AG04450 (cell line): ENCODE results near the gene SLC1A2. TPM values are rescaled to one million over a fixed set of nuclear protein-coding genes. Genes with fewer than 3 reads are reported as not detected.

Experiments
- CTCF ChIA-PET: fragments of 300-600, 350-600 bp; formaldehyde crosslinking; extraction: SDS; loops from one replicate; lab custom pipeline; 2022; ENCODE audit warnings: antibody characterized with exemption, inconsistent platforms; lab: Charles Lee
- POLR2A ChIA-PET: fragments of 350-600 bp; formaldehyde crosslinking; extraction: SDS; loops from one replicate; lab custom pipeline; 2021; ENCODE audit warnings: antibody characterized with exemption, inconsistent platforms; lab: Yijun Ruan, JAX
- DNase-seq: peaks from one replicate; pipeline ENCODE4 v3.0.0-alpha.2; 2011; ENCODE audit warnings: low read depth, low spot score
- H3K27ac ChIP-seq: one replicate; pipeline ENCODE4 v1.5.1; 2012; ENCODE audit warnings: low read depth, low read length, control low read depth
- H3K27me3 ChIP-seq: one replicate; pipeline ENCODE4 v1.6.0; 2012; ENCODE audit warnings: low read length; ENCODE audit not compliant: control insufficient read depth, insufficient read depth
- H3K4me3 ChIP-seq: 2 replicates; pipeline ENCODE4 v1.5.1; 2011; ENCODE audit warnings: mild to moderate bottlenecking, low read depth, low read length, control low read depth
- H3K9me3 ChIP-seq: 2 replicates; pipeline ENCODE4 v1.5.1; 2012; ENCODE audit warnings: low read length; ENCODE audit not compliant: control insufficient read depth, insufficient read depth
- polyA plus RNA-seq: library from polyadenylated mRNA; depleted of rRNA; stranded (reverse); fragments of >200 nt; gene quantifications from 2 replicates; pipeline ENCODE4 v1.2.3, GENCODE V29; 2011
- TF ChIP-seq, protein P1 (sequence below): IDR thresholded peaks from 2 replicates; pipeline ENCODE4 v1.5.1; 2011; ENCODE audit warnings: low read depth, low read length, control low read depth, inconsistent platforms

Gene SLC1A2
- polyA plus RNA-seq, 1 experiment = 1.1 TPM

DNA sequence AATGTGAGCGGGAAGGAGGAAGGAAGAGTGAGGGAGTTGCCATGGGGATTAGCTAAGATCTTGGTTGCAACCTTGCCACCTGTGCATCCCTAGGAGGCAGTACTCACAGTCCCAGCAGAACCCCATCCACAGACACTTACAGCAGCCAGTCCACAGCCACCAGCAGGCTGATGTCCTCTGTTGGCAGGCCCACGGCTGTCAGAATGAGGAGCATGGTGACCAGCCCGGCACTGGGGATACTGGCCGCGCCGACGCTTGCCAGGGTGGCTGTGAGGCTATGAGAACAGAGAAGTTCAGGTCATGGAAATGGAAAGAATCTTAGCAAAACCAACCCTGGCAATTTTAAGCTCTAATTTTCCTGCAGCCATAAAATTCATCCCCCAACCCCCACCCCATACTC, 138.6 kb downstream of the SLC1A2 start:
- Histone ChIP-seq H3K9me3 (no peaks in the 10 kb centered on the region; the same call in 1 of the 2 replicates), H3K27ac (no peak overlapping the region), H3K4me3 (no peak overlapping the region), H3K27me3 (no peaks in the 10 kb centered on the region)
- ChIA-PET POLR2A (no interaction called here), CTCF (interaction anchor here (1.2 kb wide), 1 partner anchor 53 kb away, joined by 3 read pairs; no protein-coding TSS in a partner anchor)
- DNase-seq = no peak
- TF ChIP-seq, protein P1, sequence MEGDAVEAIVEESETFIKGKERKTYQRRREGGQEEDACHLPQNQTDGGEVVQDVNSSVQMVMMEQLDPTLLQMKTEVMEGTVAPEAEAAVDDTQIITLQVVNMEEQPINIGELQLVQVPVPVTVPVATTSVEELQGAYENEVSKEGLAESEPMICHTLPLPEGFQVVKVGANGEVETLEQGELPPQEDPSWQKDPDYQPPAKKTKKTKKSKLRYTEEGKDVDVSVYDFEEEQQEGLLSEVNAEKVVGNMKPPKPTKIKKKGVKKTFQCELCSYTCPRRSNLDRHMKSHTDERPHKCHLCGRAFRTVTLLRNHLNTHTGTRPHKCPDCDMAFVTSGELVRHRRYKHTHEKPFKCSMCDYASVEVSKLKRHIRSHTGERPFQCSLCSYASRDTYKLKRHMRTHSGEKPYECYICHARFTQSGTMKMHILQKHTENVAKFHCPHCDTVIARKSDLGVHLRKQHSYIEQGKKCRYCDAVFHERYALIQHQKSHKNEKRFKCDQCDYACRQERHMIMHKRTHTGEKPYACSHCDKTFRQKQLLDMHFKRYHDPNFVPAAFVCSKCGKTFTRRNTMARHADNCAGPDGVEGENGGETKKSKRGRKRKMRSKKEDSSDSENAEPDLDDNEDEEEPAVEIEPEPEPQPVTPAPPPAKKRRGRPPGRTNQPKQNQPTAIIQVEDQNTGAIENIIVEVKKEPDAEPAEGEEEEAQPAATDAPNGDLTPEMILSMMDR = no peak

DNA sequence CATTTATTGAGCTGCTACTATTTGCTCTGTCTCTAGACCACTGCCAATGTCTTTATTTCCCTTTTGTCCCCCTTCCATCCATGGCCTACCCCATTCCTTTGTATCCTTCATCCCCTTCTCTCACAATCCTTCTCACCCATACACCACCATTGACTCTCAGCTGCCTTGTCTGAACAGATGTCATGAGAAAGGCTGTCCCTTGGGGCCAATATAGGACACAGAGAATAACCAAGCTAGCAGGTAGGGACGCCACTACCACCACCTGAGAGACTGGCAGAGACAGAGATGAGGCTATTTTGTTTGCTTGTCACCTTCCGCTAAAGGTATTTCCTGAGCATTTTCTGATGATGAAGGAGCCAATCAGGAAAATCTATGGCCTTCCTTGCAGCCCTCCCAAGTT, 141.5 kb downstream of the SLC1A2 start:
- POLR2A ChIA-PET = no interaction called here
- CTCF ChIA-PET = no interaction called here
- Histone ChIP-seq H3K4me3 (no peak overlapping the region), H3K27me3 (no peaks in the 10 kb centered on the region), H3K27ac (no peak overlapping the region), H3K9me3 (no peaks in the 10 kb centered on the region; the same call in 1 of the 2 replicates)
- DNase-seq = no peak
- TF ChIP-seq, protein P1 = no peak

DNA sequence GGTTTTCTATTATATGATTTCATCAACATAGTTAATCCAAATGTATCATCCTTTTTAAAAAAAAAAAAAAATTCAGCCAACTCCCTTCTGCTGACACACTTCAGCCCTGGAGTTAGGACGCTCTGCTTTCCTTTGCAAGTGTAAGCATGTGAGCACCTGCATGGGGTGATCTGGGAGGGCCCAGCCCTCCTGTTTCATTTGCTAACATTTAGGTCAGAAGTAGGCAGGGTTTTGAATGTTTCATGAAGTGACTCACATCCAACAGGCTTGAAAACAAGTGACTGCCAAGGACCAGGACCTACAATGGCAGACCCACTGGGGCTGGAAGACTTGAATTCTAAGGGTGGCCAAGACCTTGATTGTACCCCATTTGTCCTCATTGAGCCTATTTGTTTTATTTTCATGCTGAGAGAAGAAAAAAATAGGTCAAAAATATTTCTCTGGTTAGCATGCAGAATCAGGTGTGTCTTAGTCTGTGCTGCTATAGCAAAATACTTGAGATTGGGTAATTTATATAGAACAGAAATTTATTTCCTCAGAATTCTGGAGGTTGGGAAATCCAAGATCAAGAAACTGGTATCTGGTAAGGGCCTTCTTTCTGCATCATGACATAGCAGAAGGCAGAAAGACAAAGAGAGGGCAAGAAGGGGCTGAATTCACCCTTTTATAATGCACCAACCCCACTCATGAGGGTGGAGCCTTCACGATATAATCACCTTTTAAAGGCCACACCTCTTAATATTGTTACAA, 142.8 kb downstream of the SLC1A2 start:
- no peak overlapping the region for H3K27ac ChIP-seq
- ChIA-PET CTCF (interaction anchor here (0.7 kb wide), 1 partner anchor 13 kb away, joined by 3 read pairs; no protein-coding TSS in a partner anchor), POLR2A (no interaction called here)
- DNase-seq = no peak
- no peaks in the 10 kb centered on the region; the same call in 1 of the 2 replicates for H3K9me3 ChIP-seq
- TF ChIP-seq, protein P1 = no peak
- H3K4me3 ChIP-seq = no peak overlapping the region
- no peaks in the 10 kb centered on the region for H3K27me3 ChIP-seq

DNA sequence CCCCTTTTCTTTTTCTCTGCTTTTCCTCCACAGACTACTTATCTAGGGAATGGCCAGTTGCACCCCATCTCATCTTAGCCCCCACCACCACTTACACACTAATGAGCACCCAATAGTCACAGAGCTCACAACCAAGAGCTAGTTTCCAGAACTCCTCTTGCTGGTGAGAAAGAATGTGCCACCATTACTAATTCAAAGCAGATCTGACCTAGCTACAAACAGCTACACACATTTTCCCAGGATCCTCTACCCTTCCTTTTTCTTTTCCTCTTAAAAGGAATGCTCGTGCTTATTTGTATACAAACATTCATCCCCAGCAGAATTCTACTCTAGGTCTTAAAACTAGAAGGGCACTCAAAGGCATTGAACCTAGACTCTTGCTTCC, 143.6 kb downstream of the SLC1A2 start:
- Histone ChIP-seq H3K27me3 (no peaks in the 10 kb centered on the region), H3K27ac (no peak overlapping the region), H3K4me3 (no peak overlapping the region), H3K9me3 (no peaks in the 10 kb centered on the region; the same call in 1 of the 2 replicates)
- TF ChIP-seq, protein P1 = no peak
- no peak for DNase-seq
- POLR2A ChIA-PET = no interaction called here
- CTCF ChIA-PET = interaction anchor here (0.6 to 0.7 kb wide), 2 partner anchors 14 to 59 kb away, joined by 3 read pairs; no protein-coding TSS in a partner anchor
